ENCODE results near the gene NEURL2. TPM values are rescaled to one million over a fixed set of nuclear protein-coding genes. Genes with fewer than 3 reads are reported as not detected.

Gene NEURL2
- total RNA-seq, 4 donors from 2014 or later = 4.2 to 11.5 (median 5.7) TPM

GRCh38 chr20:45857114-45857881 lies 33.7 kb downstream of the NEURL2 start, which contains the start of the genes ACOT8 and ZSWIM3:
Gene ACOT8 (minus strand): TSS chr20:45857392. CDS start chr20:45857315, 77 bp downstream.
Gene ZSWIM3 (plus strand): TSS chr20:45857614. CDS start chr20:45857826, 212 bp downstream.
- Histone ChIP-seq H3K36me3 (peaks cover 8% of the 10 kb centered on the region), H3K27me3 (no peaks in the 10 kb centered on the region), H3K9me3 (no peaks in the 10 kb centered on the region), H3K4me1 (peaks cover 32% of the 10 kb centered on the region), H3K27ac (peak within 1 kb of the TSS; percentile 70), H3K4me3 (peak within 1 kb of the TSS; percentile 79)
- DNase-seq (ENCODE audit: low spot score in 2 of 2) = peak; percentile 96 to 97
- 4% methylated on average over 5 of the region's 36 CpGs for WGBS
- TF ChIP-seq POLR2A (IDR thresholded peaks at IDR 0.05) = peak in 1 of 2 donors; percentile 78
- TF ChIP-seq POLR2AphosphoS5 (IDR thresholded peaks at IDR 0.05) = peak in 1 of 3 donors; percentile 50
- no peak for TF ChIP-seq CTCF (IDR thresholded peaks at IDR 0.05)

- no peak overlapping the region for H3K27ac ChIP-seq
- H3K9me3 ChIP-seq = no peaks in the 10 kb centered on the region
- 95% methylated on average over 2 of the region's 2 CpGs for WGBS
Observed at GRCh38 chr20:45853484-45853883, 37.5 kb downstream of the NEURL2 start.

GRCh38 chr20:45852326-45852725 lies 38.7 kb downstream of the NEURL2 start:
- Histone ChIP-seq H3K27ac (no peak overlapping the region), H3K9me3 (no peaks in the 10 kb centered on the region), H3K27me3 (no peaks in the 10 kb centered on the region), H3K4me1 (peaks cover 21% of the 10 kb centered on the region), H3K4me3 (no peak overlapping the region), H3K36me3 (peaks cover 38% of the 10 kb centered on the region)
- no peak for DNase-seq (ENCODE audit: low spot score in 2 of 2)
- TF ChIP-seq EP300 (IDR thresholded peaks at IDR 0.05) (no peak), POLR2A (IDR thresholded peaks at IDR 0.05) (no peak), POLR2AphosphoS5 (IDR thresholded peaks at IDR 0.05) (no peak), CTCF (IDR thresholded peaks at IDR 0.05) (no peak)
- WGBS = 96% methylated on average over 6 of the region's 6 CpGs

More at GRCh38 chr20:45853484-45853883, 37.5 kb downstream of the NEURL2 start:
- no peak for DNase-seq (ENCODE audit: low spot score in 2 of 2)
- H3K4me1 ChIP-seq = peaks cover 32% of the 10 kb centered on the region
- no peaks in the 10 kb centered on the region for H3K27me3 ChIP-seq
- TF ChIP-seq CTCF (IDR thresholded peaks at IDR 0.05) (no peak), EP300 (IDR thresholded peaks at IDR 0.05) (no peak), POLR2AphosphoS5 (IDR thresholded peaks at IDR 0.05) (no peak), POLR2A (IDR thresholded peaks at IDR 0.05) (no peak)
- H3K36me3 ChIP-seq = peaks cover 27% of the 10 kb centered on the region
- no peak overlapping the region for H3K4me3 ChIP-seq

GRCh38 chr20:45851501-45851900 lies 39.5 kb downstream of the NEURL2 start:
- Histone ChIP-seq H3K4me1 (peaks cover 18% of the 10 kb centered on the region), H3K4me3 (no peak overlapping the region), H3K9me3 (no peaks in the 10 kb centered on the region), H3K27ac (no peak overlapping the region), H3K36me3 (peaks cover 46% of the 10 kb centered on the region), H3K27me3 (no peaks in the 10 kb centered on the region)
- DNase-seq (ENCODE audit: low spot score in 2 of 2) = no peak
- TF ChIP-seq POLR2AphosphoS5 (IDR thresholded peaks at IDR 0.05) = no peak
- no peak for TF ChIP-seq CTCF (IDR thresholded peaks at IDR 0.05)
- TF ChIP-seq EP300 (IDR thresholded peaks at IDR 0.05) = no peak
- TF ChIP-seq POLR2A (IDR thresholded peaks at IDR 0.05) = no peak

GRCh38 chr20:45850926-45851325 lies 40.1 kb downstream of the NEURL2 start:
- no peak overlapping the region for H3K4me3 ChIP-seq
- no peaks in the 10 kb centered on the region for H3K9me3 ChIP-seq
- H3K36me3 ChIP-seq = peaks cover 51% of the 10 kb centered on the region
- H3K27ac ChIP-seq = no peak overlapping the region
- H3K4me1 ChIP-seq = peaks cover 13% of the 10 kb centered on the region
- no peak for TF ChIP-seq EP300 (IDR thresholded peaks at IDR 0.05)
- no peak for TF ChIP-seq CTCF (IDR thresholded peaks at IDR 0.05)
- no peak for TF ChIP-seq POLR2A (IDR thresholded peaks at IDR 0.05)
- TF ChIP-seq POLR2AphosphoS5 (IDR thresholded peaks at IDR 0.05) = no peak
- no peak for DNase-seq (ENCODE audit: low spot score in 2 of 2)
- H3K27me3 ChIP-seq = no peaks in the 10 kb centered on the region
- WGBS = 100% methylated on average over 1 of the region's 1 CpG

Measured in suprapubic skin (tissue), 4 donors.